ENCODE data around the gene MASP2. TPM values are rescaled to one million over a fixed set of nuclear protein-coding genes. Genes with fewer than 3 reads are reported as not detected.
"Not testable (repeated sequence)": the region's sequence is repeated elsewhere in the genome, so short reads cannot be mapped to it uniquely, and the experiment has no call there.

MASP2 gene
- total and polyA plus RNA-seq, 2 experiments from 2014 or later: 0.16 TPM; not detected in 1

DNA sequence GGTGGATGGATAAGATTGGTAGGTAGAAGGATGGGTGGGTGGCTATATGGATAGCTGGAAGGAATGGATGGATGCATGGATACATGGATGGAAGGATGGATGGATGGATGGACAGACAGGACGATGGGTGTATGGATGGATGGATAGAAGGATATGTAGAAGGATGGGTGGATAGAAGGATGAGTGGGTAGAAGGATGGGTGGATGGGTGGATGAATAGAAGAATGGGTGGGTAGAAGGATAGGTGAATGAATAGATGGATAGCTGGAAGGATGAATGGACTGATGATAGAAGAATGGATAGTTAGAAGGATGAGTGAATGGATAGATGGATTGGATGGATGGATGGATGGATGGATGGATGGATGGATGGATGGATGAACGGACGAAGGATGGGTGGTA, 5.0 kb downstream of the MASP2 start:
- no peaks in the 10 kb centered on the region for H3K9me3 ChIP-seq (ENCODE audit: low read depth)
- no peaks in the 10 kb centered on the region for H4K20me1 ChIP-seq (ENCODE audit: insufficient read depth)
- H3K9ac ChIP-seq: no peak overlapping the region
- H3K27me3 ChIP-seq (replicated peaks; ENCODE audit: insufficient read depth): no peaks in the 10 kb centered on the region
- no peaks in the 10 kb centered on the region for H3F3A ChIP-seq (ENCODE audit: insufficient read depth)
- H3K4me1 ChIP-seq (ENCODE audit: insufficient read depth): no peaks in the 10 kb centered on the region
- no peak overlapping the region for H3K4me3 ChIP-seq
- no peak for TF ChIP-seq EZH2 (IDR thresholded peaks at IDR 0.05; ENCODE audit: insufficient read depth, poor library complexity, severe bottlenecking)
- no peak for TF ChIP-seq EZH2phosphoT487 (IDR thresholded peaks at IDR 0.05; ENCODE audit: insufficient read depth, low read depth)
- WGBS, 2 experiments (ENCODE audit: low coverage in 1 of 2, low lambda C conversion rate in 2 of 2, missing lambda C conversion rate in 2 of 2): 64 to 66% methylated on average over 3 of the region's 3 CpGs
- H3K9me2 ChIP-seq (ENCODE audit: insufficient read depth): no peaks in the 10 kb centered on the region
- H3K27ac ChIP-seq: no peak overlapping the region
- H2AFZ ChIP-seq: no peak overlapping the region
- H3K79me2 ChIP-seq (ENCODE audit: insufficient read depth): no peaks in the 10 kb centered on the region
- in situ Hi-C loops (cut with MboI): no loop called here
- H3K36me3 ChIP-seq (ENCODE audit: low read depth): no peaks in the 10 kb centered on the region
- no peak overlapping the region for H3K4me2 ChIP-seq (ENCODE audit: unreplicated experiment)
- no peak for DNase-seq

DNA sequence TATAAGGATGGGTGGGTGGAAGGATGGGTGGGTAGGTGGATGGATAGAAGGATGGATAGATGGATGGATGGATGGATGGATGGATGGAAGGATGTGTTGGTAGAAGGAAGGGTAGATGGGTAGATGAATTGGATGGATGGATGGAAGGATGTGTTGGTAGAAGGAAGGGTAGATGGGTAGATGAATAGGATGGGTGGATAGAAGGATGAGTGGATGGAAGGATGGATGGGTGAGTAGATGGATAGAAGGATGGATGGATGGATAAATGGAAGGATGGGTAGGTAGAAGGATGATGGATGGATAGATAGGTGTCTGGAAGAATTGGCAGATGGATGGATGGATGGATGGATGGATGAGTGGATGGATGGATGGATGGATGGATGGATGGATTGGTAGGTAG, 6.0 kb downstream of the MASP2 start:
- no peaks in the 10 kb centered on the region for H4K20me1 ChIP-seq (ENCODE audit: insufficient read depth)
- H3K36me3 ChIP-seq (ENCODE audit: low read depth): no peaks in the 10 kb centered on the region
- in situ Hi-C loops (cut with MboI): no loop called here
- H3K27me3 ChIP-seq (replicated peaks; ENCODE audit: insufficient read depth): no peaks in the 10 kb centered on the region
- no peaks in the 10 kb centered on the region for H3K79me2 ChIP-seq (ENCODE audit: insufficient read depth)
- H3K9ac ChIP-seq: no peak overlapping the region
- H3K4me2 ChIP-seq (ENCODE audit: unreplicated experiment): no peak overlapping the region
- H3F3A ChIP-seq (ENCODE audit: insufficient read depth): no peaks in the 10 kb centered on the region
- no peaks in the 10 kb centered on the region for H3K9me3 ChIP-seq (ENCODE audit: low read depth)
- TF ChIP-seq EZH2phosphoT487 (IDR thresholded peaks at IDR 0.05; ENCODE audit: insufficient read depth, low read depth) (no peak), EZH2 (IDR thresholded peaks at IDR 0.05; ENCODE audit: insufficient read depth, poor library complexity, severe bottlenecking) (no peak)
- H2AFZ ChIP-seq: no peak overlapping the region
- H3K27ac ChIP-seq: no peak overlapping the region
- no peaks in the 10 kb centered on the region for H3K9me2 ChIP-seq (ENCODE audit: insufficient read depth)
- H3K4me3 ChIP-seq: no peak overlapping the region
- no peaks in the 10 kb centered on the region for H3K4me1 ChIP-seq (ENCODE audit: insufficient read depth)
- no peak for DNase-seq

DNA sequence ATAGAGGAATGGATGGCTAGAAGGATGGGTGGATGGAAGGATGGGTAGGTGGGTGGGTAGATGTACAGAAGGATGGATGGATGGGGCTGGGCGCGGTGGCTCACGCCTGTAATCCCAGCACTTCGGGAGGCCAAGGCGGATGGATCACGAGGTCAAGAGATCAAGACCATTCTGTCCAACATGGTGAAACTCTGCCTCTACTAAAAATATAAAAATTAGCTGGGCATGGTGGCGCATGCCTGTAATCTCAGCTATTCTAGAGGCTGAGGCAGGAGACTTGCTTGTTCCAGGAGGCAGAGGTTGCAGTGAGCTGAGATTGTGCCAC, 7.0 kb downstream of the MASP2 start:
- H3K27ac ChIP-seq; DNase-seq; H3K9me2 ChIP-seq (ENCODE audit: insufficient read depth); H3K4me1 ChIP-seq (ENCODE audit: insufficient read depth); H4K20me1 ChIP-seq (ENCODE audit: insufficient read depth); H3K9me3 ChIP-seq (ENCODE audit: low read depth); H2AFZ ChIP-seq; H3K27me3 ChIP-seq (replicated peaks; ENCODE audit: insufficient read depth); H3K4me2 ChIP-seq (ENCODE audit: unreplicated experiment); H3K4me3 ChIP-seq; H3K9ac ChIP-seq; in situ Hi-C loops (cut with MboI); H3F3A ChIP-seq (ENCODE audit: insufficient read depth); H3K36me3 ChIP-seq (ENCODE audit: low read depth); H3K79me2 ChIP-seq (ENCODE audit: insufficient read depth): not testable (repeated sequence)
- 62 to 68% methylated on average over 5 to 7 of the region's 7 CpGs for WGBS, 2 experiments (ENCODE audit: low coverage in 1 of 2, low lambda C conversion rate in 2 of 2, missing lambda C conversion rate in 2 of 2)

DNA sequence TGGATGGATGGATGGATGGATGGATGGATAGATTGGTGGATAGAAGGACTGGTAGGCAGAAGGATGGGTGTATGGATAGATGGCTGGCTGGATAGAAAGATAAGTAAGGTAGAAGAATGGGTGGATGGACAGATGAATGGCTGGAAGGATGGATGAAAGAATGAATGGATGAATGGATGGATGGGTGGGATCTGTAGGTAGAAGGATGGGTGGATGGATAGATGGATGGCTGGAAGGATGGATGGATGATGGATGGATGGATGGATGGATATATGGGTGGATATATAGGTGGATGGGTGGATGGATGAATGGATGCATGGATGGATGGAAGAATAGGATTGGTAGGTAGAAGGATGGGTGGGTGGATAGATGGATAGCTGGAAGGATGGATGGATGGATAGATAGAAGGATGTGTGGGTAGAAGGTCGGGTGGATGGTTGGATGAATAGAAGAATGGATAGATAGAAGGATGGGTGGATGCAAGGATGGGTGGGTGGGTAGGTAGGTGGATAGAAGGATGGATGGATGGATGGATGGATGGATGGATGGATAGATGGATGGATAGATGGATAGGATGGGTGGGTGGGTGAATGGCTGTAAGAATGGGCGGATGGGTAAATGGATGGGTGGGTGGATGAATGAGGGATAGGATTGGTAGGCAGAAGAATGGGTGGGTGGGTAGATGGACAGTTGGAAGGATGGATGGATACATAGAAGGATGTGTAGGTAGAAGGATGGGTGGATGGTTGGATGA, 7.5 kb downstream of the MASP2 start:
- H3K9ac ChIP-seq: no peak overlapping the region
- H3K27ac ChIP-seq: no peak overlapping the region
- no peaks in the 10 kb centered on the region for H3K9me3 ChIP-seq (ENCODE audit: low read depth)
- no peak for TF ChIP-seq EZH2 (IDR thresholded peaks at IDR 0.05; ENCODE audit: insufficient read depth, poor library complexity, severe bottlenecking)
- no peak for TF ChIP-seq EZH2phosphoT487 (IDR thresholded peaks at IDR 0.05; ENCODE audit: insufficient read depth, low read depth)
- no peaks in the 10 kb centered on the region for H4K20me1 ChIP-seq (ENCODE audit: insufficient read depth)
- no peak for DNase-seq
- in situ Hi-C loops (cut with MboI): loop anchor here (10.0 kb wide), 1 partner anchor 595 kb away; no protein-coding TSS in a partner anchor
- H3K36me3 ChIP-seq (ENCODE audit: low read depth): no peaks in the 10 kb centered on the region
- no peak overlapping the region for H2AFZ ChIP-seq
- H3K4me3 ChIP-seq: no peak overlapping the region
- no peaks in the 10 kb centered on the region for H3F3A ChIP-seq (ENCODE audit: insufficient read depth)
- H3K27me3 ChIP-seq (replicated peaks; ENCODE audit: insufficient read depth): no peaks in the 10 kb centered on the region
- H3K79me2 ChIP-seq (ENCODE audit: insufficient read depth): no peaks in the 10 kb centered on the region
- no peaks in the 10 kb centered on the region for H3K4me1 ChIP-seq (ENCODE audit: insufficient read depth)
- WGBS, 2 experiments (ENCODE audit: low coverage in 1 of 2, low lambda C conversion rate in 2 of 2, missing lambda C conversion rate in 2 of 2): 26% methylated on average over 2 of the region's 2 CpGs; no CpG with 5 or more reads in 1 of the 2 experiments
- H3K4me2 ChIP-seq (ENCODE audit: unreplicated experiment): no peak overlapping the region
- no peaks in the 10 kb centered on the region for H3K9me2 ChIP-seq (ENCODE audit: insufficient read depth)

DNA sequence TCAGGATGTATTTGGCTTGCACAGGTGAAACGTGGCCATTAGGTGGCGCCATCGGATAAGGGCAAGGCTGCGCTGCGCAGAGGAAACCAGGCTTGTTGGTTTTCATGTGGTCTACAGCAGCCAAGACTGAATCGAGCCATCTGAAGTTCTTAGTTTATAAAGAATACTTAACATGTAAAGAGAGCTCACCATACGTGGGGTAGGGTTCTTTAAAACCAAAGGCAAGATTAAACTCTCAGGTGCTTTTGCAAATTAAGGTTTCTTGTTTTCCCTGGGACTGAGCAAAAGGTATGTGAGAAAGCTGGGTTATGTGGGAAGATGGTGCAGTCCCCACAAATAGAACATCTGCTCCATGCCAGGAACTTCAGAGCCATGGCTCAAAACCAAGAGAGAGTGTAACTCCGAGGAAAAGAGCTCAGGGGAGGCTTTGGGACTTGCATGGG, 9.3 kb downstream of the MASP2 start:
- TF ChIP-seq EZH2phosphoT487 (IDR thresholded peaks at IDR 0.05; ENCODE audit: insufficient read depth, low read depth): no peak
- Histone ChIP-seq H3K79me2 (ENCODE audit: insufficient read depth) (no peaks in the 10 kb centered on the region), H3K4me2 (ENCODE audit: unreplicated experiment) (no peak overlapping the region), H3K4me1 (ENCODE audit: insufficient read depth) (no peaks in the 10 kb centered on the region), H3F3A (ENCODE audit: insufficient read depth) (no peaks in the 10 kb centered on the region), H3K27me3 (replicated peaks; ENCODE audit: insufficient read depth) (no peaks in the 10 kb centered on the region), H3K9me2 (ENCODE audit: insufficient read depth) (no peaks in the 10 kb centered on the region), H3K9me3 (ENCODE audit: low read depth) (no peaks in the 10 kb centered on the region), H3K27ac (no peak overlapping the region), H2AFZ (no peak overlapping the region), H3K9ac (no peak overlapping the region), H4K20me1 (ENCODE audit: insufficient read depth) (no peaks in the 10 kb centered on the region), H3K36me3 (ENCODE audit: low read depth) (no peaks in the 10 kb centered on the region), H3K4me3 (no peak overlapping the region)
- DNase-seq: peak; percentile 86
- WGBS, 2 experiments (ENCODE audit: low coverage in 1 of 2, low lambda C conversion rate in 2 of 2, missing lambda C conversion rate in 2 of 2): 1 to 2% methylated on average over 8 of the region's 8 CpGs
- in situ Hi-C loops (cut with MboI): loop anchor here (10.0 kb wide), 1 partner anchor 597 kb away; no protein-coding TSS in a partner anchor

DNA sequence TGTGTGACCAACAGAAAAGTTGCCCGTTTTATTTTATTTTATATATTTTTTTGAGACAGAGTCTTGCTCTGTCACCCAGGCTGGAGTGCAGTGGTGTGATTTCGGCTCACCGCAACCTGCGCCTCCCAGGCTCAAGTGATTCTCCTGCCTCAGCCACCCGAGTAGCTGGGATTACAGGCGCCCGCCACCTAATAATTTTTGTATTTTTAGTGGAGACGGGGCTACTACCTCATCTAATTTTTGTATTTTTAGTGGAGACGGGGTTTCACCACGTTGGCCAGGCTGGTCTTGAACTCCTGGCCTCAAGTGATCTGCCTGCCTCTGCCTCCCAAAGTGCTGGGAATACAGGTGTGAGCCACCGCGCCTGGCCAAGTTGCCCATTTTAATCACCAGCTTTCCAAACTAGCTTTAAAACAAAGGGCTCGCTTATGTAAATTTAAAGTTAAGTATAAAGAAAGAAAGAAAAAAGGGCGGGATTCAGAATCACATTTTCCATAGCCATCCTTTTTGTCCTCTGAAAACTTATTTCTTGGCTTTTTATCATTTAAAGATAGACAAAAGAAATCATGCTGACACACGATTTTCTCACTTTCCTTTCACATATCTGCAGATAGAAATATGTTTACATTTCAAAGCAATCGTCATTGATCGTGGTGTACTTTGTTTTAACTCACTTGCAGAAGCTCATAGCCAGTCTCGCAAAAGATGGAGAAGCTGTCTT, 9.9 kb downstream of the MASP2 start:
- H3K27ac ChIP-seq; H3K27me3 ChIP-seq (replicated peaks; ENCODE audit: insufficient read depth); H3F3A ChIP-seq (ENCODE audit: insufficient read depth); H3K9me3 ChIP-seq (ENCODE audit: low read depth); H3K36me3 ChIP-seq (ENCODE audit: low read depth); H3K79me2 ChIP-seq (ENCODE audit: insufficient read depth); H3K4me1 ChIP-seq (ENCODE audit: insufficient read depth); H3K9ac ChIP-seq; H3K9me2 ChIP-seq (ENCODE audit: insufficient read depth); H3K4me2 ChIP-seq (ENCODE audit: unreplicated experiment); H2AFZ ChIP-seq; DNase-seq; H3K4me3 ChIP-seq; H4K20me1 ChIP-seq (ENCODE audit: insufficient read depth): not testable (repeated sequence)
- in situ Hi-C loops (cut with MboI): loop anchor here (10.0 kb wide), 1 partner anchor 598 kb away; no protein-coding TSS in a partner anchor
- WGBS, 2 experiments (ENCODE audit: low coverage in 1 of 2, low lambda C conversion rate in 2 of 2, missing lambda C conversion rate in 2 of 2): 51% methylated on average over 18 of the region's 18 CpGs

All from GM23248 (cell line).